ENCODE measurements around the gene RANBP17. TPM values are rescaled to one million over a fixed set of nuclear protein-coding genes. Genes with fewer than 3 reads are reported as not detected.
"Not testable (repeated sequence)": the region's sequence is repeated elsewhere in the genome, so short reads cannot be mapped to it uniquely, and the experiment has no call there.

RANBP17 gene
- total RNA-seq, 4 donors from 2014 or later = 0.38 to 5.1 (median 1.4) TPM

- WGBS, 2 donors = 77 to 85% methylated on average over 7 to 8 of the region's 8 CpGs
- H3K4me3 ChIP-seq (ENCODE audit: low read depth, poor library complexity, severe bottlenecking) = no peak overlapping the region
- TF ChIP-seq POLR2A (IDR thresholded peaks at IDR 0.05) (no peak), CTCF (IDR thresholded peaks at IDR 0.05) (no peak)
- intact Hi-C loops (cut with DNase I; ENCODE audit: low total_unique reads) = no loop called here
- no peak for DNase-seq (ENCODE audit: low spot score in 2 of 2)
These were observed 41.3 kb downstream of the RANBP17 start for GRCh38 chr5:170903075-170903474.

GRCh38 chr5:170907758-170908157, 45.9 kb downstream of the RANBP17 start:
- no peak for DNase-seq (ENCODE audit: low spot score in 2 of 2)
- TF ChIP-seq CTCF (IDR thresholded peaks at IDR 0.05) = no peak
- TF ChIP-seq POLR2A (IDR thresholded peaks at IDR 0.05) = no peak
- intact Hi-C loops (cut with DNase I; ENCODE audit: low total_unique reads) = no loop called here
- WGBS, 2 donors = 37 to 60% methylated on average over 1 of the region's 1 CpG
- no peak overlapping the region for H3K4me3 ChIP-seq (ENCODE audit: low read depth, poor library complexity, severe bottlenecking)

GRCh38 chr5:170913573-170913972, 51.8 kb downstream of the RANBP17 start:
- no peak for DNase-seq (ENCODE audit: low spot score in 2 of 2)
- TF ChIP-seq CTCF (IDR thresholded peaks at IDR 0.05) (no peak), POLR2A (IDR thresholded peaks at IDR 0.05) (no peak)
- 88 to 92% methylated on average over 3 of the region's 3 CpGs for WGBS, 2 donors
- H3K4me3 ChIP-seq (ENCODE audit: low read depth, poor library complexity, severe bottlenecking) = no peak overlapping the region
- intact Hi-C loops (cut with DNase I; ENCODE audit: low total_unique reads) = no loop called here

GRCh38 chr5:170917113-170917512, 55.3 kb downstream of the RANBP17 start:
- no peak overlapping the region for H3K4me3 ChIP-seq (ENCODE audit: low read depth, poor library complexity, severe bottlenecking)
- TF ChIP-seq CTCF (IDR thresholded peaks at IDR 0.05) (no peak), POLR2A (IDR thresholded peaks at IDR 0.05) (no peak)
- intact Hi-C loops (cut with DNase I; ENCODE audit: low total_unique reads) = no loop called here
- DNase-seq (ENCODE audit: low spot score in 2 of 2) = no peak

GRCh38 chr5:170920196-170920595, 58.4 kb downstream of the RANBP17 start:
- TF ChIP-seq POLR2A (IDR thresholded peaks at IDR 0.05) (no peak), CTCF (IDR thresholded peaks at IDR 0.05) (no peak)
- intact Hi-C loops (cut with DNase I; ENCODE audit: low total_unique reads) = no loop called here
- no peak overlapping the region for H3K4me3 ChIP-seq (ENCODE audit: low read depth, poor library complexity, severe bottlenecking)
- no peak for DNase-seq (ENCODE audit: low spot score in 2 of 2)
- WGBS, 2 donors = 81 to 94% methylated on average over 3 of the region's 3 CpGs

GRCh38 chr5:170922331-170922730, 60.5 kb downstream of the RANBP17 start:
- intact Hi-C loops (cut with DNase I; ENCODE audit: low total_unique reads); H3K4me3 ChIP-seq (ENCODE audit: low read depth, poor library complexity, severe bottlenecking); DNase-seq (ENCODE audit: low spot score in 2 of 2): not testable (repeated sequence)
- WGBS, 2 donors = 49 to 62% methylated on average over 7 to 10 of the region's 10 CpGs

Data from lower leg skin (tissue), 4 donors.